H4 (cell line): ENCODE results near the gene GLYATL2. TPM values are rescaled to one million over a fixed set of nuclear protein-coding genes. Genes with fewer than 3 reads are reported as not detected.

Experiments used
- DNase-seq: peaks from one replicate; pipeline ENCODE4 v3.0.0-alpha.2; 2015; ENCODE audit warnings: low spot score
- total RNA-seq: library from RNA; depleted of rRNA; stranded (reverse); fragments of >200 nt; shearing (Covaris generic); gene quantifications from 2 replicates; pipeline ENCODE4 v1.2.3, GENCODE V29; 2014; rRNA removed

GLYATL2 gene
- total RNA-seq, result 1.0 and 1.4 TPM in 2 replicates

- DNase-seq, result no peak
Measured at GRCh38 chr11:58844361-58845005, at the start of gene GLYATL2. GLYATL2 (minus strand) TSS chr11:58844704; CDS start chr11:58839612, 5,092 bp downstream.

- no peak for DNase-seq
Measured at GRCh38 chr11:58893899-58894298, 49.4 kb upstream of the GLYATL2 start.

GRCh38 chr11:58888579-58888978 lies 44.1 kb upstream of the GLYATL2 start:
- DNase-seq, result no peak

GRCh38 chr11:58887452-58887851 lies 42.9 kb upstream of the GLYATL2 start:
- no peak for DNase-seq

GRCh38 chr11:58880625-58881024 lies 36.1 kb upstream of the GLYATL2 start:
- no peak for DNase-seq

GRCh38 chr11:58880166-58880565 lies 35.7 kb upstream of the GLYATL2 start:
- no peak for DNase-seq

GRCh38 chr11:58867556-58867955 lies 23.1 kb upstream of the GLYATL2 start:
- DNase-seq, result no peak

GRCh38 chr11:58866788-58867187 lies 22.3 kb upstream of the GLYATL2 start:
- DNase-seq, result no peak

- DNase-seq, result no peak
Measured at GRCh38 chr11:58864335-58864734, 19.8 kb upstream of the GLYATL2 start.

GRCh38 chr11:58863697-58864096 lies 19.2 kb upstream of the GLYATL2 start:
- no peak for DNase-seq

- DNase-seq, result no peak
Measured at GRCh38 chr11:58861533-58861932, 17.0 kb upstream of the GLYATL2 start.

- no peak for DNase-seq
Measured at GRCh38 chr11:58856806-58857205, 12.3 kb upstream of the GLYATL2 start.

- DNase-seq, result no peak
Measured at GRCh38 chr11:58845386-58845785, 882 bp upstream of the GLYATL2 start.

GRCh38 chr11:58837707-58838388 lies 6.7 kb downstream of the GLYATL2 start:
- no peak for DNase-seq

- DNase-seq, result no peak
Measured at GRCh38 chr11:58832056-58832645, 12.4 kb downstream of the GLYATL2 start.

- DNase-seq, result no peak
Measured at GRCh38 chr11:58830673-58831301, 13.7 kb downstream of the GLYATL2 start.

GRCh38 chr11:58829786-58830185 lies 14.7 kb downstream of the GLYATL2 start:
- no peak for DNase-seq

- DNase-seq, result no peak
Measured at GRCh38 chr11:58813693-58814092, 30.8 kb downstream of the GLYATL2 start.

GRCh38 chr11:58811499-58811898 lies 33.0 kb downstream of the GLYATL2 start:
- DNase-seq, result no peak

- DNase-seq, result no peak
Measured at GRCh38 chr11:58807343-58807742, 37.2 kb downstream of the GLYATL2 start.

- no peak for DNase-seq
Measured at GRCh38 chr11:58805065-58805464, 39.4 kb downstream of the GLYATL2 start.

GRCh38 chr11:58801974-58802545 lies 42.4 kb downstream of the GLYATL2 start:
- no peak for DNase-seq
